G401 (cell line): ENCODE data around the gene C6orf118. TPM values are rescaled to one million over a fixed set of nuclear protein-coding genes. Genes with fewer than 3 reads are reported as not detected.

Source experiments
- DNase-seq: peaks from one replicate; pipeline ENCODE4 v3.0.0-alpha.2; 2015; ENCODE audit warnings: low spot score
- in situ Hi-C: cut with HindIII; loops from 2 replicates; pipeline ENCODE4 v1.10.0; 2016; ENCODE audit warnings: low sequenced_read_pairs, mixed read lengths
- total RNA-seq: library from RNA; depleted of rRNA; stranded (reverse); fragments of >200 nt; shearing (Covaris generic); gene quantifications from 2 replicates; pipeline ENCODE4 v1.2.3, GENCODE V29; 2014

The C6orf118 gene
- total RNA-seq, 1 experiment from 2014 or later = not detected

- DNase-seq = no peak
- in situ Hi-C loops = no loop called here
Measured at GRCh38 chr6:165245701-165246100, 63.7 kb downstream of the C6orf118 start.

GRCh38 chr6:165245287-165245686 lies 64.1 kb downstream of the C6orf118 start:
- DNase-seq = peak; percentile 73
- in situ Hi-C loops = no loop called here

- DNase-seq = no peak
- in situ Hi-C loops = no loop called here
Measured at GRCh38 chr6:165244524-165245247, 64.7 kb downstream of the C6orf118 start.

- DNase-seq = no peak
- in situ Hi-C loops = no loop called here
Measured at GRCh38 chr6:165243801-165244200, 65.6 kb downstream of the C6orf118 start.

GRCh38 chr6:165236326-165236725 lies 73.1 kb downstream of the C6orf118 start:
- no peak for DNase-seq
- in situ Hi-C loops = no loop called here

- in situ Hi-C loops = no loop called here
Measured at GRCh38 chr6:165232731-165233488, 76.5 kb downstream of the C6orf118 start.

GRCh38 chr6:165231581-165232561 lies 77.5 kb downstream of the C6orf118 start:
- in situ Hi-C loops = no loop called here
- DNase-seq = peak; percentile 91

More at GRCh38 chr6:165232731-165233488, 76.5 kb downstream of the C6orf118 start:
- no peak for DNase-seq

- peak; percentile 98 for DNase-seq
- in situ Hi-C loops = no loop called here
Measured at GRCh38 chr6:165231177-165231576, 78.2 kb downstream of the C6orf118 start.
